Hair follicular keratinocyte (primary cell): ENCODE data around the gene B4GAT1. TPM values are rescaled to one million over a fixed set of nuclear protein-coding genes. Genes with fewer than 3 reads are reported as not detected.

Experiments used
- total RNA-seq: library from RNA; depleted of rRNA; stranded (reverse); fragments of >200 nt; gene quantifications from 2 replicates; pipeline ENCODE4 v1.2.3, GENCODE V29; 2015

B4GAT1 gene
- 15.6 and 18.1 TPM in 2 replicates for total RNA-seq

GRCh38 chr11:66347425-66348276 is at the start of gene B4GAT1:
B4GAT1 (minus strand) TSS chr11:66347629; CDS start chr11:66347545, 84 bp downstream.

GRCh38 chr11:66371627-66372415 is 24.4 kb upstream of the B4GAT1 start, which contains the start of gene SLC29A2:
SLC29A2 (minus strand) TSS chr11:66371760; CDS start chr11:66371591, 169 bp downstream.

GRCh38 chr11:66344550-66345315 is 2.7 kb downstream of the B4GAT1 start, which contains the start of gene BRMS1:
BRMS1 (minus strand) TSS chr11:66345104; CDS start chr11:66342234, 2,870 bp downstream.

GRCh38 chr11:66336234-66337102 is 11.0 kb downstream of the B4GAT1 start, which contains the start of gene RIN1:
RIN1 (minus strand) TSS chr11:66336434; CDS start chr11:66336402, 32 bp downstream.

GRCh38 chr11:66316849-66317251 is 30.6 kb downstream of the B4GAT1 start, which contains the start of gene CD248:
CD248 (minus strand) TSS chr11:66317044; CDS start chr11:66317027, 17 bp downstream.

Other genes starting within 250 kb of the B4GAT1 start
- gene KLC2, start 89.9 kb downstream of the B4GAT1 start, total RNA-seq, result 29.6 and 41.1 TPM in 2 replicates
- 161 and 170 TPM in 2 replicates for gene RAB1B, start 79.0 kb downstream of the B4GAT1 start, total RNA-seq
- gene CNIH2, start 69.5 kb downstream of the B4GAT1 start, total RNA-seq, result 0.11 TPM in 1 of 2 replicates, not detected in the other
- 148 and 150 TPM in 2 replicates for gene YIF1A, start 58.5 kb downstream of the B4GAT1 start, total RNA-seq
- gene TMEM151A, start 55.7 kb downstream of the B4GAT1 start, total RNA-seq, result 0.31 TPM in 1 of 2 replicates, not detected in the other
- gene CD248, start 30.6 kb downstream of the B4GAT1 start, total RNA-seq, result 0.47 and 1.3 TPM in 2 replicates
- gene RIN1, start 11.2 kb downstream of the B4GAT1 start, total RNA-seq, result 71.5 and 99.2 TPM in 2 replicates
- gene BRMS1, start 2.5 kb downstream of the B4GAT1 start, total RNA-seq, result 64.3 and 101 TPM in 2 replicates
- gene SLC29A2, start 24.1 kb upstream of the B4GAT1 start, total RNA-seq, result 3.1 and 6.2 TPM in 2 replicates
- gene NPAS4, start 73.4 kb upstream of the B4GAT1 start, total RNA-seq, result not detected in 2 replicates
- 73.6 and 93.1 TPM in 2 replicates for gene MRPL11, start 91.2 kb upstream of the B4GAT1 start, total RNA-seq
- gene PELI3, start 119.3 kb upstream of the B4GAT1 start, total RNA-seq, result 4.6 and 5.3 TPM in 2 replicates
- 68.5 and 69.8 TPM in 2 replicates for gene DPP3, start 132.8 kb upstream of the B4GAT1 start, total RNA-seq
- 11.6 and 18.0 TPM in 2 replicates for gene BBS1, start 163.0 kb upstream of the B4GAT1 start, total RNA-seq
- gene ZDHHC24, start 198.4 kb upstream of the B4GAT1 start, total RNA-seq, result 15.3 and 19.8 TPM in 2 replicates
- not detected in 2 replicates for gene ACTN3, start 199.3 kb upstream of the B4GAT1 start, total RNA-seq
- gene CTSF, start 221.0 kb upstream of the B4GAT1 start, total RNA-seq, result 3.9 and 5.0 TPM in 2 replicates
- gene CCDC87, start 245.4 kb upstream of the B4GAT1 start, total RNA-seq, result under 0.01 and 0.19 TPM in 2 replicates
- gene CCS, start 245.6 kb upstream of the B4GAT1 start, total RNA-seq, result 20.0 and 24.5 TPM in 2 replicates